NCI-H1092 treated with DMSO at 0.1 percent for 48 hours (cell line): ENCODE results near the gene TNIK.

ENCODE experiments used
- DNase-seq: peaks from one replicate; lab custom pipeline; 2025; lab: John Stamatoyannopoulos, UW

Gene TNIK

GRCh38 chr3:171336406-171336805 is 123.8 kb downstream of the TNIK start:
- DNase-seq: no peak

DNA sequence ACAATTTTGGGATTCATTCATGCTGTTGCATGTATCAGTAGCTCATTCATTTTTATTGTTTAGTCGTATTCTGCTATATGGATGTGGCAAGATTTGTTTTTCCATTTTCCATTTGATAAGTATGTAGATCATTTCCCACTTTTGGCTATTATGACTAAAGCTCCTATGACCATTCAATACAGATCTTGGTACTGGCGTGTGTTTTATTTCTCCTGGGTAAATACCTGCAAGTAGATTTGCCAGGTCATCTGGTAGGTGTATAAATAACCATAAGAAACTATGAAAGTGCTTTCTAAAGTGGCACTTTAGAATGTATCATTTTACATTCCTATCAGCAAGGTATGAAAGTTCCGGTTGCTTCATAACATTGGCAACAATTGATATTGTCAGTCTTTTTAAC is 124.6 kb downstream of the TNIK start:
- DNase-seq: no peak

DNA sequence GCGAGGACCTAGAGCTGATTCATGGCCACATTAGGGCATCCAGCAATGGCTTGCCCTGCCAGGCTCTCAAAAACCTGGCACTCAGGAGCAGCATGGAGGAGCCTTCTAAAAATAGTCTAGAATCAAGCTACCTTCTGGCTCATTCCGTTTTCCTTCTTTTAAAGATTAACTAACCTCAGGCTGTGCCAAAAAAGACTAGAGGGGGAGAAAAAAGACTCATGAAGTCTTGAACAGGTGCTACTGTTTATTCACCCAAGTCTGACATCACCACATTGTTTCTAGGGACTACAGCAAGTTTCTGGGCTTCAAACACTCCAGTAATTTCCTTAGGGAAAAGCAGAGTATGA is 125.8 kb downstream of the TNIK start:
- DNase-seq: no peak

- DNase-seq: no peak
Measured at GRCh38 chr3:171333784-171334464, 126.3 kb downstream of the TNIK start.

DNA sequence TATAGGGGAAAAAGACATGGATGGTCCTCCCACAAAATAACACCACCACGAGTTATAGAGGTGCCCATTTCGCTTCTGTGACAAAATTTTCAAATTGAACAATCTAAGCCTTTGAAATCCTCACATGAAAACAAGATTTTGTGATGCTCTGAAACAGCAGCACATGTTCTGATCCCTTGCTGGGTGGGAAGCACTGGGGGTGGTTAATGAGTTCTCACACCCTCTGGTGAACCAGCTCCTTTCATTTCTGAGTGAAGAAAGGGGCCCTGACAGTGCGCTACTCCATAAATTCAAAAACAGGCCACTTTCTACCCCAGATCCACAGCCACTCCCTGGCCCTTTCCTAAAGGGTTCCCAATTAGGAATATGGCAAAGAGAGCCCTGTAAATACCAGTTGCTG is 129.3 kb downstream of the TNIK start:
- no peak for DNase-seq

- DNase-seq: no peak
Measured at GRCh38 chr3:171329746-171330145, 130.5 kb downstream of the TNIK start.

DNA sequence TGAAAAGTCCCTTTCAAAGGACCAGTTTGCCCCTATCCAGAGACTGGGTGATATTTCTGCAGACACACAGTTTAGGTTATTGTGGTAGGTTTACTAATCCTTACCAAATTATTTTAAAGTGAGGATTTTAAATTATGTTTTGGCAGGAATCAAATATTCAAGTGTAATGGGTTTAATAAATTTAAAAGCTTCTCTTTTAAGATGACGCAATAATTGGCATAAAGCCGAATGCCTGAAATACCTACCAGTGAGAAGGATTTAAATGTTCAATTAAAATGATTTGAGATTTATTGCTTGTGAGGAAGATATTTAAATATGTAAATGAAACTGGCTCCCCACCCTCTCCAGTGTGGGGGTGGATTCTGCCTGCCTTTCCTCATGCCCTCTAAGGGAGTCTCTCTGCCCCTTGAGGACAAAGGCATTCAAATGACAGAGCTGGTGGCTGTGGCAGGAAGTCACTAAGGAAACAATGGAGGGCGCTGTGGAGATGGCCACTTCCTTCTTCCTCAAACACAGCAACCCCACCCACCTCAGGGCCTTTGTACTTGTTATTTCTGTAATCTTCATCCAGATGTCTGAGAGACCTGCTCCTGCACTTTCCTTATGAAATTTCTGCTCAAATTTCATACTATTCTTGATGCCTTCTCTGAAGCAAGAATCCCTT is 131.7 kb downstream of the TNIK start:
- no peak for DNase-seq

GRCh38 chr3:171327441-171328174 is 132.6 kb downstream of the TNIK start:
- no peak for DNase-seq

DNA sequence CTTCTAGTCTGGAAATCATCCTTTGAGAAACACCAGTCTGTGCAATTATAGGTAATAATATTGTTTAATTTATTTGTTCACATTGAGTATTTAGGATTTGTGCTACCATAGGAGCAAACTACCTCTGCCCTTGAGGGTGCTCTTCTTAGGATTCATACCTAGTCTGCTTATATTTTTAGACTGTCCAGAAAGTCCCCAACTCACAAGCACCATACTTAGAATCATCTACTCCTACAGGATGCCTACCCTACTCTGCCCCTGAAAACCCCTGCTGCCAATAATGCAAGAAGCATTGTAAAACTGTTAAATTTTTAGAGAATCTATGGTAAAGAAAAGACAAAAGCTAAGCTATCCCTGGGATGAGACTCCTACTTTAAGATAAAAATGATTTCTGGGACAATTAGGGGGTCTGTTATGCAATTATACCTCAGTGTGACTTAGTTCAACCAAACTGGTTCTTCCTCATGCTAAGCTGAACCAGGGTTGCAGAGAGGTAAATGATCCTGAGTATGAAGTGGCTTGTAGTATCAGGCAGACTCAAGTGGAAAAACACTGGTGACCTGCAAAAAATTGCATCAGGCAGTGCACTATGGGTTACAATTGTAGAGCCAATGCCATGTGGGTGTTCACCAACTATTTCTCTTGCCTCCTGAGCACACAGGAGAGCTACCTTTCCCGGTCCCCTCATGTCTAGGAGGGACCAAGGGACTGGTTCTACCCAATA is 133.3 kb downstream of the TNIK start:
- no peak for DNase-seq

DNA sequence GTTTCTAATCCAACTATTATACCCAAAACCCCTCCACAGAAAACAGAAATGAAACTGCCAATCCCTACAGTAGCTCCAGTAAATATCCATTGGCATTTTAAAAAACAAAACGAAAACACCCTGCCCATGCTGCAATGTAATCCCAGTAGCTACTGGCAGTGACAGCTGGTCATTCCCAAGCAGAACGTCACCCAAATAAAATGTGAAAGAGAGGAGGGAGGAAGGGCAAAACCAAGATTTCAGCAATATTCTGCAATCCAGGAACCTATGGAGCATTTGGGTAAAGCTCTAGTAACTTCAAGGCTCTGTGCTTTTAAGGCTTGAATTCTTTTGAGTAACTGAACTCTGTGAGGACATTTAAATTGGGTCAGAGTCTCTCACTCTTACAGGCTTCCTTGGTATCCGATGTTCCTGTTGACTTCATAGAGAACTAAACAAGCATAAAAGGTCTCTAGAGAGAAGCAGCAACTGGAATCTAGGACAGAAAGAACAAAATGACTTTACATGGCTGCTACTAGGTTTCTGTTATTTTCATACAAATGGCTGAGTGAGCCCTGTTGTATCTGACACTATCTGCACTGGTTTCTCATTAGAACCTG is 136.2 kb downstream of the TNIK start:
- no peak for DNase-seq

DNA sequence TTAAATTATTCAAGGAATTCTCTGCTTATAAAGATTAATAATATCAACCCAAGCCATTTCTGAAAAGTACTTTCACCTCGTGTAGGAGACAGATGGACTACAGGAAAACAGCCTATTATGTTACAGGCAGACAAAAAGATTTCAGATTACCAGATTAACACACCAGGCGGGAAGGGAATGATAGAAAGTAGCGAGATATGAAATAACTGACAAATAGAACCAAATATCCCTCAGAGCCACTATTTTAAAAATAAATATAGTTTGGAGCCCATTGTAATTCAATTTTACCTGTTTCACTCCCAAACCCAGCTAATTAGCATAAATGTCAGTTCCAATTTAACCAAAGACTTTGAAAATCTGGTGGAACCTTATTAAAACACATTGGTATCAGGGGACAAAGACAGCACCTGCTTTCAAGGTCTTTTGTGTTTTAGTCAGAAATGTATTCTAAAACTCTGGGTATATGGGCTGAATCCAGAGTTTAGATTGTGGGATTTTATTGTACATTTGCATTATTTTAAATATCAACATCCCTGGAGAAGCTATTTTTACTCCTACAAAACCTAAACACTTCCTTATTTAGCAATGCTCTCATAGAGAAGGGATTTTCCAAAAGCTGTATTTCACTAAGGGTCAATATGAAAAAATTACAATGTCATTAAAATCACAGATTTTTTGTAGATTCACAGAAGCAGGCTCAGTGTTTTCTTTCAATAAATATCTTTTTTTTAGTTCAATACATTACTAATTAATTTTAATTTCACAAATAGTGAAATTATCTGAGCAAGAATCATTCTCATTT is 138.4 kb downstream of the TNIK start:
- no peak for DNase-seq

DNA sequence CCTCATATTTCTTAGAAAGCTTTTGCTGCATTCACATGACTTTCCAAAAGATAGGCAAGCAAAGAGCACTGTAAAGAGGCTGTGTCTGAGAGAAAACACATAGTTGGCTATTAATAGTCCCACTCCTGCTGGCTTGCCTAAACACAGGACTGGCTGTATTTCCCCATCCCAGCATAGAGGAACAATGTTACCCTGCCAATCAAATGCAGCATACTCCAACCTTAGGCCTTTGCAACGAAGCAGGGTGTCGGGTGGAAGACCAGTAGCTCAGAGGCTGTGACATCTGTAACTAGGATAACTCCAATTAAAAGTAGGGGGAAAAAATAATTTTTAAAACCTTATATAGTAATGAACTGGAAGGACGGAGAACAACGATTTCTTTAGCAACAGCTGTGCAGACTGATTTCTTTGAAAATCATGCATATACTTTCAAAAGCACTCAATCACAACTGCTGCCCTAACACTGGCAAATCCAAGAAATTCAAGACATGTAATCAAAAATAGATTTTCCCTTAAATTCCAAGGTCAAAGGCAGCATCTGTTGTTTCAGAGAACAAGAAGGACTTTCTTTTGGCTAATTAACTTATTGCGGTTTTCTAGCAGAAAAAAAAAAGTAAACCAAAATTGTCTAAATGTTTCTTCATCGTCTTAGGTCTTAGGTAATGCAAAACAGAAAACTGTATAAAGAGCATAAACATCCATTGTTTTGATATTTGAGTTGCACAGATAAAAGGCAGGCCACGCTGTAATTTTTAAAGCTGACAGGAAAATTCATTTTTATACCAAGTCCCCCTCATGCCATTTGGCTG is 139.3 kb downstream of the TNIK start:
- no peak for DNase-seq

DNA sequence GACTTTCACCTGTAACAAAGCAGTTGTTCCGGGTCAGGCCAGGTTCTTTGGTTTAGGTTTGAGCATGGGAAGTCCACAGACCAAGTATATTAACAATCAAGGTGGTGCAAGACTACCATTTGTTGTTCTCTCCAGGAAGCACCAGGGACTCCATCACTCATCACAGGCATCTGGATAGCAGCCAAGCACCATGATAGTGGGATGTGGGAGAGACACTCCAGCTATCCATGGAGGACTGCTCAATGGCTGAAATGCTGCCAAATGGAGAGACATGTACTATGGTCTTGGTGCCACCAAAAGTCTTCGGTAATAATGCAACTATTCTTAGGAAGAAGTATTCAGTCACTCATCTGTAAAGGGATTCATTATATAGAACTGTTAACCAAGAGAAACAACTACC is 143.0 kb downstream of the TNIK start:
- peak; percentile 13 for DNase-seq

GRCh38 chr3:171315919-171316318 is 144.3 kb downstream of the TNIK start:
- DNase-seq: no peak

- no peak for DNase-seq
Measured at GRCh38 chr3:171315101-171315500, 145.1 kb downstream of the TNIK start.

GRCh38 chr3:171314341-171314740 is 145.9 kb downstream of the TNIK start:
- no peak for DNase-seq

DNA sequence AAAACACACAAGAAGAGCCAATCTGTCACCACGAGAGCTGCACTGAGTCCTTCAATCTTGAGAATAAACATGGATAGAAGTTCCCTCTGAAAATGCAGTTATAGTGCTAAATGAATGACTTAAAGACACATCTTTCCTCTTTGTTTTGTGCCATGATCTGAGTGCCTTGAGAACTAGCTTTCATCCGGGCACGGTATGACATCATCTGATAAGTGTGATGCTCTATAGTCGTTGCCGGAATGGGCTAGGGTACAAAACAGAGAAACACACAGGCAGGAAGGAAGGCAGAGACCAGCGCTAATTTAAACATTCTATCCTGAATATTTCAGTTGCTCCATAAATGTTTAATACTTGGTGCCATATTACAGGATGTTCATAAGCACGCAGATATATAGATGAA is 146.5 kb downstream of the TNIK start:
- DNase-seq: no peak

- DNase-seq: no peak
Measured at GRCh38 chr3:171312741-171313140, 147.5 kb downstream of the TNIK start.

DNA sequence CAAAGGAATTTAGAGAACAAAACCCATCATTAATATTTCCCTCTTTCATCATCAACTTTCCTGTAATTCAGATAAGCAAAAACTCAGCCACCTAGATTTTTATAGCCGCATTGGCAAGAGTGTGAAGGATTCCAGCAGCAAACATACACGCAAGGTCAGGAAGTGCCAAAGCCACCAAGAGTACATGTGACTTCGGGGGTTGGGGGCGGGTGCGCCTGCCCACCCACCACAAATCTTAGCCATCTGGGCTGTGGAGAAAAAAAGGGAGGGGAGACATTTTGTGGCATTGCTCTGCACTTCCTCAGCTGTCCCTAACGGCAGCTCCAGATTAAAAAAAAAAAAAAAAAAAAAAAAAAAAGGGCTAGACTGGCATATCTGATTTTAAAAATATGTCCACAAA is 148.4 kb downstream of the TNIK start:
- DNase-seq: no peak

- no peak for DNase-seq
Measured at GRCh38 chr3:171309906-171310359, 150.3 kb downstream of the TNIK start.

DNA sequence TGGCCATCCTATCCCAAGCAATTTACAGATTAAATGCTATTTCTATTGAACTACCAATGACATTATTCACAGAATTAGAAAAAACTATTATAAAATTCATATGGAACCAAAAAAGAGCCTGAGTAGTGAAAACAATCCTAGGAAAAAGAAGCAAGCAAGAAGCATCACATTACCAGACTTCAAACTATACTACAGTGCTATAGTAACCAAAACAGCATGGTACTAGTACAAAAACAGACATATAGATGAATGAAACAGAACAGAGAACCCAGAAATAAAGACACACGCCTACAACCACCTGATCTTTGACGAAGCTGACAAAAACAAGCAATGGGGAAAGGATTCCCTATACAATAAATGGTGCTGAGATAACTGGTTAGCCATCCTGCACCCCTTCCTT is 152.2 kb downstream of the TNIK start:
- DNase-seq: no peak
